ENCODE measurements around the gene UBR4.

DNA sequence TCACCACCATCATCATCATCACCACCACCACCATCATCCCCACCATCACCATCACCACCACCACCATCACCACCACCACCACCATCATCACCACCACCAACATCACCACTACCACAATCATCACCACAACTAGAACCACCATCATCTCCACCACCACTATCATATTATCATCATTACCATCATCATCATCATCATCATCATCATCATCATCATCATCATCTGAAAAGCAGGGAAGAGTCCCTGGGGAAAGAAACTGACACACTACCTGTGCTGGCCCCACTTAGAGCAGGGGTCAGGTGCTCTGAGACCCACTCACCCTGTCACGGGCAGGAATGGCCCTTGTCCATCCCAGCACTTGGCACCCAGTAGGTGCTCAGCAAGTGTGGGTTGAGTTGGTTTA, 148.7 kb downstream of the UBR4 start:
- TF ChIP-seq, protein P1, sequence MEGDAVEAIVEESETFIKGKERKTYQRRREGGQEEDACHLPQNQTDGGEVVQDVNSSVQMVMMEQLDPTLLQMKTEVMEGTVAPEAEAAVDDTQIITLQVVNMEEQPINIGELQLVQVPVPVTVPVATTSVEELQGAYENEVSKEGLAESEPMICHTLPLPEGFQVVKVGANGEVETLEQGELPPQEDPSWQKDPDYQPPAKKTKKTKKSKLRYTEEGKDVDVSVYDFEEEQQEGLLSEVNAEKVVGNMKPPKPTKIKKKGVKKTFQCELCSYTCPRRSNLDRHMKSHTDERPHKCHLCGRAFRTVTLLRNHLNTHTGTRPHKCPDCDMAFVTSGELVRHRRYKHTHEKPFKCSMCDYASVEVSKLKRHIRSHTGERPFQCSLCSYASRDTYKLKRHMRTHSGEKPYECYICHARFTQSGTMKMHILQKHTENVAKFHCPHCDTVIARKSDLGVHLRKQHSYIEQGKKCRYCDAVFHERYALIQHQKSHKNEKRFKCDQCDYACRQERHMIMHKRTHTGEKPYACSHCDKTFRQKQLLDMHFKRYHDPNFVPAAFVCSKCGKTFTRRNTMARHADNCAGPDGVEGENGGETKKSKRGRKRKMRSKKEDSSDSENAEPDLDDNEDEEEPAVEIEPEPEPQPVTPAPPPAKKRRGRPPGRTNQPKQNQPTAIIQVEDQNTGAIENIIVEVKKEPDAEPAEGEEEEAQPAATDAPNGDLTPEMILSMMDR (IDR thresholded peaks at IDR 0.05; ENCODE audit: poor library complexity, severe bottlenecking), result no peak
- TF ChIP-seq REST (IDR thresholded peaks at IDR 0.05; ENCODE audit: borderline replicate concordance) (no peak), EP300 (conservative IDR thresholded peaks at IDR 0.05; ENCODE audit: poor library complexity, severe bottlenecking) (no peak), MXI1 (conservative IDR thresholded peaks at IDR 0.05; ENCODE audit: poor library complexity, severe bottlenecking) (no peak), RAD21 (conservative IDR thresholded peaks at IDR 0.05) (no peak), POLR2AphosphoS5 (IDR thresholded peaks at IDR 0.05) (no peak), EZH2 (IDR thresholded peaks at IDR 0.05; ENCODE audit: borderline replicate concordance, insufficient read depth, low read length, poor library complexity, severe bottlenecking) (no peak)
